MM.1S (cell line): ENCODE data around the gene CALHM3.

Source experiments
- DNase-seq: peaks from one replicate; pipeline ENCODE4 v3.0.0-alpha.2; 2015
- H2AFZ ChIP-seq: fragments of 300-600 bp; sonication (generic); 2 replicates; pipeline ENCODE4 v1.6.0; 2016; ENCODE audit warnings: antibody characterized with exemption, low read length
- H3F3A ChIP-seq: fragments of 300-600 bp; sonication (generic); 2 replicates; pipeline ENCODE4 v1.6.1; 2016; ENCODE audit warnings: mild to moderate bottlenecking, antibody characterized with exemption, low read length, moderate library complexity, mixed read lengths; ENCODE audit not compliant: insufficient read depth
- H3K27ac ChIP-seq: fragments of 300-600 bp; sonication (generic); 2 replicates; pipeline ENCODE4 v1.5.1; 2016; ENCODE audit warnings: mild to moderate bottlenecking, low read length
- H3K27me3 ChIP-seq: fragments of 300-600 bp; sonication (generic); replicated peaks from 2 replicates; pipeline ENCODE4 v1.6.0; 2016; ENCODE audit warnings: low read length; ENCODE audit not compliant: insufficient read depth
- H3K36me3 ChIP-seq: fragments of 300-600 bp; sonication (generic); replicated peaks from 2 replicates; pipeline ENCODE4 v1.6.1; 2016; ENCODE audit warnings: mild to moderate bottlenecking, low read length, mixed read lengths; ENCODE audit not compliant: insufficient read depth
- H3K4me1 ChIP-seq: fragments of 300-600 bp; sonication (generic); 2 replicates; pipeline ENCODE4 v1.6.1; 2016; ENCODE audit warnings: low read length, mixed read lengths
- H3K4me2 ChIP-seq: fragments of 300-600 bp; sonication (generic); 2 replicates; pipeline ENCODE4 v1.6.0; 2016; ENCODE audit warnings: low read depth, low read length
- H3K4me3 ChIP-seq: fragments of 300-600 bp; sonication (generic); 2 replicates; pipeline ENCODE4 v1.5.1; 2016; ENCODE audit warnings: low read length, mixed read lengths
- H3K79me2 ChIP-seq: fragments of 300-600 bp; sonication (generic); 2 replicates; pipeline ENCODE4 v1.6.1; 2016; ENCODE audit warnings: mixed run types, low read length, mixed read lengths
- H3K9ac ChIP-seq: fragments of 300-600 bp; sonication (generic); 2 replicates; pipeline ENCODE4 v1.6.1; 2016; ENCODE audit warnings: low read length, mixed read lengths
- H3K9me2 ChIP-seq: fragments of 300-600 bp; sonication (generic); replicated peaks from 2 replicates; pipeline ENCODE4 v1.6.1; 2016; ENCODE audit warnings: mild to moderate bottlenecking, low read length, mixed read lengths; ENCODE audit not compliant: insufficient read depth
- H3K9me3 ChIP-seq: fragments of 300-600 bp; sonication (generic); replicated peaks from 2 replicates; pipeline ENCODE4 v1.6.1; 2016; ENCODE audit warnings: mild to moderate bottlenecking, low read length, mixed read lengths; ENCODE audit not compliant: insufficient read depth
- H4K20me1 ChIP-seq: fragments of 300-600 bp; sonication (generic); 2 replicates; pipeline ENCODE4 v1.6.1; 2016; ENCODE audit warnings: mild to moderate bottlenecking, low read length, moderate library complexity, mixed read lengths; ENCODE audit not compliant: insufficient read depth
- CTCF ChIP-seq: fragments of 300-600 bp; sonication (generic); IDR thresholded peaks from 2 replicates; pipeline ENCODE4 v1.5.1; 2016; ENCODE audit warnings: antibody characterized with exemption, low read length, mixed read lengths
- EZH2 ChIP-seq: fragments of 300-600 bp; sonication (generic); optimal IDR thresholded peaks from 2 replicates; pipeline ENCODE3; 2017; ENCODE audit warnings: low read depth, mild to moderate bottlenecking, antibody characterized with exemption, low read length, mixed read lengths
- EZH2phosphoT487 ChIP-seq: fragments of 300-600 bp; sonication (generic); IDR thresholded peaks from 2 replicates; pipeline ENCODE4 v1.6.1; 2018; ENCODE audit warnings: antibody characterized with exemption, low read length

The CALHM3 gene

DNA sequence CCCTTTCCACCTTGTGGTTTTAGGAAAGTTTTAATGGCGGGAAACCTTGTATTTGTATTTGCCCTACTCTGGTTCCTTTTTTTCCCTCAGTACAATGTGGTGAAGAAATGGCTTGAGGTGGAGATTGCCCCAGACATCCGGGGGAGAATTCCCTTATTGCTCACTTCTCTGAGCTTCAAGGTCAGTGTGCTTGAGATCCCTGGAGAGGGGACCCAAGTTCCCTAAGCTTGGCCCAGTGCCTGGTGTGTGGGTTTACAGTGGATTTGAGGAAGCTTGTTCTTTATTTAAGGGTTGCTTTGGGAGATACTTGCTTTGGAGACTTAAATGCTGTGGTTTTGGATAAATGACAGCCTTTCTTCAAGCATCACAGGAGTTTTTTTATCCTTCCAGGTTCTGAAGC lies 45.2 kb downstream of the CALHM3 start:
- no peaks in the 10 kb centered on the region for H3K9me2 ChIP-seq
- no peaks in the 10 kb centered on the region for H3K79me2 ChIP-seq
- TF ChIP-seq EZH2 (no peak), CTCF (no peak), EZH2phosphoT487 (no peak)
- no peak overlapping the region for H2AFZ ChIP-seq
- no peaks in the 10 kb centered on the region for H3K4me1 ChIP-seq
- H3K27ac ChIP-seq: no peak overlapping the region
- H3F3A ChIP-seq: no peaks in the 10 kb centered on the region
- no peaks in the 10 kb centered on the region for H3K9me3 ChIP-seq
- H3K36me3 ChIP-seq: peaks cover 11% of the 10 kb centered on the region
- no peak for DNase-seq
- H3K9ac ChIP-seq: no peak overlapping the region
- no peaks in the 10 kb centered on the region for H3K27me3 ChIP-seq
- H3K4me3 ChIP-seq: no peak overlapping the region
- no peaks in the 10 kb centered on the region for H4K20me1 ChIP-seq
- no peak overlapping the region for H3K4me2 ChIP-seq

DNA sequence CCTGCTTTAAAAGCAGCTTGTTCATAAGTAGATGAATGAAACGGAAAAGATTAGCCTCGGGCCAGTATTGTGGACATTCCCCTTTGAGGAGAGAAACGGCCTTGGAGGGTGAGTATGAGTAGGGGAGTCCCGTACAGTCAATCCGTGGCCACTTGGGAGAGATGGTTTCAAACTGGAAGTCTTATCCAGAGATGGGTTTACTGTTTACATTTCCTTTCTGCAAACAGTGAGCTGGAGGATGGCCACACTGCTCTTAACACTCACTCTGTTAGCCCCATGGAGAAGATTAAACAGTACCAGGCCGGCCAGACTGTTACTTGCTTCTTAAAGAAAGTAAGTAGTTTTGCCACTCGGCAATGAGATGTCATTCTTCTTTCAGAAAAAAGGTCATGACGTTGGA lies 47.1 kb downstream of the CALHM3 start:
- Histone ChIP-seq H3K27me3 (no peaks in the 10 kb centered on the region), H3F3A (no peaks in the 10 kb centered on the region), H3K9me3 (no peaks in the 10 kb centered on the region), H3K9ac (no peak overlapping the region), H3K36me3 (peaks cover 6% of the 10 kb centered on the region), H3K27ac (no peak overlapping the region), H3K4me2 (no peak overlapping the region), H3K79me2 (no peaks in the 10 kb centered on the region), H4K20me1 (no peaks in the 10 kb centered on the region), H3K9me2 (no peaks in the 10 kb centered on the region), H3K4me1 (no peaks in the 10 kb centered on the region), H2AFZ (no peak overlapping the region), H3K4me3 (no peak overlapping the region)
- TF ChIP-seq CTCF (no peak), EZH2phosphoT487 (no peak), EZH2 (no peak)
- DNase-seq: no peak

DNA sequence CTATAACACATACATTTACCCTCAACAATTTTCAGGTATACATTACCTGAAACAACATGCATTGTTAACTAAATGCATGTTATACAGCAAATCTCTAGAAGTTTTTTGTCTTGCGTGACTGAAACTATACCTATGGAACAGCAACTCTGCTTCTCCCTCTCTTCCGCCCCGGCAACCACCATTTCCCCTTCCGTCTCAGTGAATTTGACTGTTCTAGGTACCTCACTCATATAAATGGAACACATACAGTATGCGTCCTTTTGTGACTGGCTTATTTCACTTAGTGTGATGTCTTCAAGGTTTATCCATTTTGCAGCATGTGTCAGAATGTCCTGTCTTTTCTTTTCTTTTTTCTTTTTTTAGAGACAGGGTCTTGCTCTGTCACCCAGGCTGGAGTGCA lies 49.4 kb downstream of the CALHM3 start:
- Histone ChIP-seq H3F3A (no peaks in the 10 kb centered on the region), H2AFZ (no peak overlapping the region), H3K4me3 (no peak overlapping the region), H3K79me2 (0 out of 2 replicates have a peak, but pooled peaks cover 2% of the 10 kb centered on the region), H3K36me3 (peaks cover 8% of the 10 kb centered on the region), H3K27ac (no peak overlapping the region), H3K27me3 (no peaks in the 10 kb centered on the region), H3K9ac (no peak overlapping the region), H4K20me1 (no peaks in the 10 kb centered on the region), H3K9me2 (no peaks in the 10 kb centered on the region), H3K9me3 (no peaks in the 10 kb centered on the region), H3K4me1 (no peaks in the 10 kb centered on the region), H3K4me2 (no peak overlapping the region)
- TF ChIP-seq EZH2phosphoT487: no peak
- TF ChIP-seq EZH2: no peak
- TF ChIP-seq CTCF: no peak
- no peak for DNase-seq
